Measurements from ENCODE around the gene ZCCHC12.

DNA sequence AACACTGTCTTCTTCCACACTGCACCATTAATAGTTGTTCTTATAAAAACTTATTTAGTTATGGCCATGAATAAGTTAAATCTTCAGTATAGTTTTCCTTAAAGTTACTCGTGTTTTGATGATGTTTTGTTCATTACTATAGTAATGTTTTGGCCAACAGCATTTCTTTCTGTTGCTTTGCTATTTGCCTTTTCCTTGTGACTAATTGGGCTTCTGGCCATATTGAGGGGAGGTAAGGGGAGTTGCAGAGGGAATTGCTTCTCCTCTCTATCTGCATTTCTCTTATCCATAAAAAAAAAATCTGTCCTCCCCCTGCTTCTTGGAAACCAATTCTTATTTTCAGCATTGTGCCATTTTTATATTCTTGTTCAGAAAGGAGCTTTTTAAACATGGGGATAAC, 42.7 kb upstream of the ZCCHC12 start:
- TF ChIP-seq, protein P1, sequence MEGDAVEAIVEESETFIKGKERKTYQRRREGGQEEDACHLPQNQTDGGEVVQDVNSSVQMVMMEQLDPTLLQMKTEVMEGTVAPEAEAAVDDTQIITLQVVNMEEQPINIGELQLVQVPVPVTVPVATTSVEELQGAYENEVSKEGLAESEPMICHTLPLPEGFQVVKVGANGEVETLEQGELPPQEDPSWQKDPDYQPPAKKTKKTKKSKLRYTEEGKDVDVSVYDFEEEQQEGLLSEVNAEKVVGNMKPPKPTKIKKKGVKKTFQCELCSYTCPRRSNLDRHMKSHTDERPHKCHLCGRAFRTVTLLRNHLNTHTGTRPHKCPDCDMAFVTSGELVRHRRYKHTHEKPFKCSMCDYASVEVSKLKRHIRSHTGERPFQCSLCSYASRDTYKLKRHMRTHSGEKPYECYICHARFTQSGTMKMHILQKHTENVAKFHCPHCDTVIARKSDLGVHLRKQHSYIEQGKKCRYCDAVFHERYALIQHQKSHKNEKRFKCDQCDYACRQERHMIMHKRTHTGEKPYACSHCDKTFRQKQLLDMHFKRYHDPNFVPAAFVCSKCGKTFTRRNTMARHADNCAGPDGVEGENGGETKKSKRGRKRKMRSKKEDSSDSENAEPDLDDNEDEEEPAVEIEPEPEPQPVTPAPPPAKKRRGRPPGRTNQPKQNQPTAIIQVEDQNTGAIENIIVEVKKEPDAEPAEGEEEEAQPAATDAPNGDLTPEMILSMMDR (conservative IDR thresholded peaks at IDR 0.05 in 1 of 2, IDR thresholded peaks at IDR 0.05 in 1 of 2; ENCODE audit: extremely low read depth in 1 of 2, insufficient read depth in 1 of 2, low read depth in 1 of 2, low read length in 2 of 2), result no peak
- TF ChIP-seq EZH2 (IDR thresholded peaks at IDR 0.05; ENCODE audit: borderline replicate concordance, low read length), result no peak
